Transverse colon (tissue), 4 donors: ENCODE results near the gene CMC1. TPM values are rescaled to one million over a fixed set of nuclear protein-coding genes. Genes with fewer than 3 reads are reported as not detected.

Source experiments
- DNase-seq: peaks from one replicate; pipeline ENCODE4 v3.0.0-alpha.2; 2019
- H3K27ac ChIP-seq, 4 donors: fragments of 200-600 bp; sonication (generic); 2 replicates each; pipeline ENCODE4 v1.5.1; 2016 to 2018; ENCODE audit warnings: inconsistent platforms in 4 of 4
- H3K27me3 ChIP-seq: fragments of 200-600 bp; sonication (generic); 2 replicates; pipeline ENCODE4 v1.5.1; 2017; ENCODE audit warnings: inconsistent platforms
- H3K36me3 ChIP-seq, 4 donors: fragments of 200-600 bp; sonication (generic); 2 replicates each; pipeline ENCODE4 v1.5.1; 2017 to 2019; ENCODE audit warnings: inconsistent platforms in 4 of 4
- H3K4me1 ChIP-seq, 4 donors: fragments of 200-600 bp; sonication (generic); 2 replicates each; pipeline ENCODE4 v1.5.1; 2017 to 2020; ENCODE audit warnings: inconsistent platforms in 4 of 4
- H3K4me3 ChIP-seq, 4 donors: fragments of 200-600 bp; sonication (generic); 1 replicate in 1 of 4; 2 replicates in 3 of 4; pipeline versions ENCODE4 v1.5.1 to v1.6.1; 2017 to 2019; ENCODE audit warnings: inconsistent platforms in 4 of 4
- H3K9me3 ChIP-seq, 2 donors: fragments of 200-600 bp; sonication (generic); 2 replicates each; pipeline ENCODE4 v1.5.1; 2017 to 2019; ENCODE audit warnings: inconsistent platforms in 2 of 2
- CTCF ChIP-seq, 5 experiments: fragments of 200-600 bp in 3 of 5; fragments of 450-650 bp in 2 of 5; sonication (generic) in 3 of 5; IDR thresholded peaks; 1 replicate in 2 of 5; 2 replicates in 3 of 5; pipeline ENCODE4 v1.5.1; 2016 to 2017; ENCODE audit warnings: antibody characterized with exemption in 5 of 5, inconsistent platforms in 3 of 5, mild to moderate bottlenecking in 2 of 5, moderate library complexity in 1 of 5
- EP300 ChIP-seq: sonication (generic); formaldehyde crosslinking; IDR thresholded peaks from one replicate; pipeline ENCODE4 v1.6.1; 2017; ENCODE audit warnings: antibody characterized with exemption, low read depth
- POLR2A ChIP-seq: fragments of 450-650 bp; IDR thresholded peaks from one replicate; pipeline ENCODE4 v1.6.1; 2016; ENCODE audit warnings: antibody characterized with exemption, mild to moderate bottlenecking, moderate library complexity
- POLR2AphosphoS5 ChIP-seq, 3 donors: sonication (generic); formaldehyde crosslinking; IDR thresholded peaks; one replicate each; pipeline ENCODE4 v1.6.1; 2016; ENCODE audit warnings: antibody characterized with exemption in 3 of 3
- WGBS, 2 donors: methylation state at CpG; one replicate each; pipeline ENCODE4 v1.1.5; 2018; ENCODE audit warnings: low coverage in 1 of 2; 5-methylcytosine and 5-hydroxymethylcytosine counted together
- in situ Hi-C, 4 donors: fragments of 200-750 bp; cut with MboI; loops; one replicate each; pipeline versions ENCODE4 v1.15.0 to v1.15.1; 2017; ENCODE audit warnings: low sequenced_read_pairs in 3 of 4, low pct_ligation_motif_present in 1 of 4, low pct_unique_long_range_greater_than_20kb in 1 of 4
- intact Hi-C: fragments of 100-400 bp; cut with DNase I; formaldehyde crosslinking; loops from one replicate; pipeline ENCODE4 v1.15.1; 2023; ENCODE audit warnings: low total_unique reads
- total RNA-seq, 4 donors: library from RNA; depleted of rRNA; stranded (reverse); fragments of >200 nt; gene quantifications; one replicate each; pipeline ENCODE4 v1.1.0, GENCODE V29; 2016

CMC1 gene
- total RNA-seq, 4 donors from 2014 or later: 0.20 to 15.2 (median 10.7) TPM

- H3K36me3 ChIP-seq: no peaks in the 10 kb centered on the region
- H3K4me3 ChIP-seq: no peak overlapping the region
- in situ Hi-C loops: no loop called here
- no peaks in the 10 kb centered on the region for H3K27me3 ChIP-seq
- H3K4me1 ChIP-seq: peaks cover 0 to 29% (median 21%) of the 10 kb centered on the region in 4 donors
- WGBS, 2 donors: 84 to 85% methylated on average over 4 to 8 of the region's 8 CpGs
- H3K27ac ChIP-seq: no peak overlapping the region
- TF ChIP-seq CTCF (IDR thresholded peaks at IDR 0.05): no peak
- no peak for TF ChIP-seq POLR2AphosphoS5 (IDR thresholded peaks at IDR 0.05)
- no peak for TF ChIP-seq EP300
- no peak for TF ChIP-seq POLR2A
- no peaks in the 10 kb centered on the region for H3K9me3 ChIP-seq
- intact Hi-C loops: no loop called here
- DNase-seq: no peak
Measured at GRCh38 chr3:28244491-28244890, 3.1 kb downstream of the CMC1 start.

- Histone ChIP-seq H3K4me3 (no peak overlapping the region), H3K36me3 (no peaks in the 10 kb centered on the region), H3K4me1 (peaks cover 0 to 17% (median 11%) of the 10 kb centered on the region in 4 donors), H3K27me3 (no peaks in the 10 kb centered on the region), H3K9me3 (no peaks in the 10 kb centered on the region), H3K27ac (no peak overlapping the region)
- intact Hi-C loops (no loop called here), in situ Hi-C loops (no loop called here)
- WGBS, 2 donors: 78 to 86% methylated on average over 1 of the region's 1 CpG
- TF ChIP-seq POLR2AphosphoS5 (IDR thresholded peaks at IDR 0.05) (no peak), CTCF (IDR thresholded peaks at IDR 0.05) (no peak), POLR2A (no peak), EP300 (no peak)
- no peak for DNase-seq
Measured at GRCh38 chr3:28247286-28247685, 5.9 kb downstream of the CMC1 start.

GRCh38 chr3:28250999-28251398 is 9.6 kb downstream of the CMC1 start:
- TF ChIP-seq POLR2AphosphoS5 (IDR thresholded peaks at IDR 0.05): no peak
- TF ChIP-seq EP300: no peak
- no peak for TF ChIP-seq POLR2A
- TF ChIP-seq CTCF (IDR thresholded peaks at IDR 0.05): no peak
- WGBS, 2 donors: 68 to 71% methylated on average over 3 of the region's 3 CpGs
- intact Hi-C loops (no loop called here), in situ Hi-C loops (no loop called here)
- Histone ChIP-seq H3K4me3 (no peak overlapping the region), H3K27ac (no peak overlapping the region), H3K9me3 (no peaks in the 10 kb centered on the region), H3K36me3 (no peaks in the 10 kb centered on the region), H3K4me1 (no peaks in the 10 kb centered on the region), H3K27me3 (no peaks in the 10 kb centered on the region)
- no peak for DNase-seq

GRCh38 chr3:28252001-28252431 is 10.6 kb downstream of the CMC1 start:
- Histone ChIP-seq H3K27ac (no peak overlapping the region), H3K27me3 (no peaks in the 10 kb centered on the region), H3K4me1 (no peaks in the 10 kb centered on the region), H3K9me3 (no peaks in the 10 kb centered on the region), H3K4me3 (no peak overlapping the region), H3K36me3 (no peaks in the 10 kb centered on the region)
- 79 to 84% methylated on average over 3 of the region's 3 CpGs for WGBS, 2 donors
- TF ChIP-seq POLR2AphosphoS5 (IDR thresholded peaks at IDR 0.05) (no peak), CTCF (IDR thresholded peaks at IDR 0.05) (no peak)
- in situ Hi-C loops: no loop called here
- intact Hi-C loops: no loop called here
- DNase-seq: no peak
